HepG2 (cell line): ENCODE results near the gene MAGI1. TPM values are rescaled to one million over a fixed set of nuclear protein-coding genes. Genes with fewer than 3 reads are reported as not detected.
A peak's percentile ranks its signal among the peaks of the same experiment; 100 is the strongest.

Source experiments
- AHR ChIP-seq: IDR thresholded peaks from 2 replicates; pipeline ENCODE4 v1.6.1; 2018; ENCODE audit warnings: missing genetic modification reagents, missing compliant biosample characterization
- GMEB1 ChIP-seq: sonication (generic); formaldehyde crosslinking; IDR thresholded peaks from 2 replicates; pipeline ENCODE4 v1.5.1; 2020; ENCODE audit warnings: missing genetic modification reagents, mild to moderate bottlenecking, borderline replicate concordance
- HNF1B ChIP-seq: sonication (generic); formaldehyde crosslinking; IDR thresholded peaks from 2 replicates; pipeline ENCODE4 v1.5.1; 2020; ENCODE audit warnings: mild to moderate bottlenecking, moderate library complexity, missing genetic modification reagents
- IRX3 ChIP-seq: sonication (generic); formaldehyde crosslinking; IDR thresholded peaks from 2 replicates; pipeline ENCODE4 v1.8.1; 2023; ENCODE audit warnings: mild to moderate bottlenecking, low read depth, missing genetic modification reagents, borderline replicate concordance
- MAF1 ChIP-seq: sonication (generic); formaldehyde crosslinking; IDR thresholded peaks from 2 replicates; pipeline ENCODE4 v1.5.0; 2020; ENCODE audit warnings: missing genetic modification reagents, borderline replicate concordance
- MED1 ChIP-seq: sonication (generic); formaldehyde crosslinking; IDR thresholded peaks from 2 replicates; pipeline ENCODE4 v1.4.0; 2020; ENCODE audit warnings: missing genetic modification reagents
- NBN ChIP-seq: fragments of 450-650 bp; conservative IDR thresholded peaks from 2 replicates; pipeline ENCODE4 v1.6.1; 2017
- PITX1 ChIP-seq: sonication (generic); formaldehyde crosslinking; IDR thresholded peaks from 2 replicates; pipeline ENCODE4 v1.5.1; 2020; ENCODE audit warnings: mild to moderate bottlenecking, missing genetic modification reagents
- POLR2A ChIP-seq, 2 experiments: IDR thresholded peaks; 2 replicates each; pipeline ENCODE4 v1.6.1; 2011; ENCODE audit warnings: low read depth in 2 of 2, low read length in 2 of 2, mild to moderate bottlenecking in 1 of 2, moderate library complexity in 1 of 2; ENCODE audit not compliant: insufficient read depth in 1 of 2
- POLR2G ChIP-seq: fragments of 200-400 bp; formaldehyde crosslinking; IDR thresholded peaks from 2 replicates; pipeline ENCODE4 v1.6.1; 2018; ENCODE audit warnings: mild to moderate bottlenecking, low read depth, low read length, moderate library complexity
- PTBP1 ChIP-seq: fragments of 200-400 bp; formaldehyde crosslinking; IDR thresholded peaks from 2 replicates; pipeline ENCODE4 v1.6.1; 2018; ENCODE audit warnings: low read length, low read depth; ENCODE audit not compliant: poor library complexity, severe bottlenecking
- RELA ChIP-seq: sonication (generic); formaldehyde crosslinking; IDR thresholded peaks from 2 replicates; pipeline ENCODE4 v1.4.0; 2020; ENCODE audit warnings: missing genetic modification reagents
- SMYD3 ChIP-seq: sonication (generic); formaldehyde crosslinking; IDR thresholded peaks from 2 replicates; pipeline ENCODE4 v1.8.1; 2023; ENCODE audit warnings: mild to moderate bottlenecking, missing genetic modification reagents
- U2AF2 ChIP-seq: fragments of 200-400 bp; formaldehyde crosslinking; IDR thresholded peaks from 2 replicates; pipeline ENCODE4 v1.6.1; 2017; ENCODE audit warnings: low read depth, mild to moderate bottlenecking, low read length
- ZFP36L1 ChIP-seq: sonication (generic); formaldehyde crosslinking; IDR thresholded peaks from 2 replicates; pipeline ENCODE4 v1.8.0; 2022; ENCODE audit warnings: mild to moderate bottlenecking, missing genetic modification reagents, moderate library complexity
- ZNF138 ChIP-seq: sonication (generic); formaldehyde crosslinking; IDR thresholded peaks from 2 replicates; pipeline ENCODE4 v1.5.0; 2020; ENCODE audit warnings: mild to moderate bottlenecking, low read depth, missing genetic modification reagents
- ZNF230 ChIP-seq: sonication (generic); formaldehyde crosslinking; IDR thresholded peaks from 2 replicates; pipeline ENCODE4 v1.4.0; 2020; ENCODE audit warnings: mild to moderate bottlenecking, missing genetic modification reagents
- ZNF451 ChIP-seq: sonication (generic); formaldehyde crosslinking; IDR thresholded peaks from 2 replicates; pipeline ENCODE4 v1.5.0; 2020; ENCODE audit warnings: mild to moderate bottlenecking, missing genetic modification reagents
- ZNF562 ChIP-seq: sonication (generic); formaldehyde crosslinking; IDR thresholded peaks from 2 replicates; pipeline ENCODE4 v1.8.0; 2022; ENCODE audit warnings: missing genetic modification reagents, borderline replicate concordance
- ZNF644 ChIP-seq: IDR thresholded peaks from 2 replicates; pipeline ENCODE4 v1.6.1; 2016; ENCODE audit warnings: low read depth
- ZNF7 ChIP-seq: IDR thresholded peaks from 2 replicates; pipeline ENCODE4 v1.6.1; 2016; ENCODE audit warnings: missing biosample characterization, missing genetic modification reagents
- ZSCAN30 ChIP-seq: sonication (generic); formaldehyde crosslinking; IDR thresholded peaks from 2 replicates; pipeline ENCODE4 v1.5.0; 2020; ENCODE audit warnings: mild to moderate bottlenecking, missing genetic modification reagents
- polyA plus RNA-seq, 8 experiments: library from polyadenylated mRNA; depleted of rRNA in 3 of 8; stranded (reverse) in 7 of 8; unstranded in 1 of 8; fragments of >200 nt; fragmentation: Illumina TruSeq in 4 of 8; extraction: Trizol in 4 of 8; gene quantifications; 2 replicates each; pipeline versions ENCODE4 v1.2.1 to v1.2.3, GENCODE V29; 2011 to 2016; ENCODE audit warnings: low read depth in 4 of 8, missing spikeins in 1 of 8, mixed read lengths in 1 of 8; ENCODE audit not compliant: insufficient read depth in 1 of 8
- total RNA-seq, 5 experiments: library from RNA; depleted of rRNA; stranded (reverse); fragments of >200 nt; fragmentation: Illumina TruSeq; extraction: Trizol; gene quantifications; 2 replicates each; pipeline ENCODE4 v1.2.3, GENCODE V29; 2016; ENCODE audit warnings: low read depth in 1 of 5
- TF ChIP-seq, protein P1 (sequence below): sonication (generic); formaldehyde crosslinking; IDR thresholded peaks from 2 replicates; pipeline ENCODE4 v1.4.0; 2020; ENCODE audit warnings: missing genetic modification reagents, borderline replicate concordance
- TF ChIP-seq, protein P2 (sequence below): sonication (generic); formaldehyde crosslinking; IDR thresholded peaks from 2 replicates; pipeline ENCODE4 v1.4.0; 2020; ENCODE audit warnings: missing genetic modification reagents, low read depth, mild to moderate bottlenecking, borderline replicate concordance
- TF ChIP-seq, protein P3 (sequence below): sonication (generic); formaldehyde crosslinking; IDR thresholded peaks from 2 replicates; pipeline ENCODE4 v1.9.0; 2021; ENCODE audit warnings: missing genetic modification reagents, mild to moderate bottlenecking, borderline replicate concordance

MAGI1 gene
- total and polyA plus RNA-seq, 2 of the 13 experiments (the other 11 are each of a cell fraction or from before 2014, with no cell fraction given): 22.2 to 26.0 TPM

DNA sequence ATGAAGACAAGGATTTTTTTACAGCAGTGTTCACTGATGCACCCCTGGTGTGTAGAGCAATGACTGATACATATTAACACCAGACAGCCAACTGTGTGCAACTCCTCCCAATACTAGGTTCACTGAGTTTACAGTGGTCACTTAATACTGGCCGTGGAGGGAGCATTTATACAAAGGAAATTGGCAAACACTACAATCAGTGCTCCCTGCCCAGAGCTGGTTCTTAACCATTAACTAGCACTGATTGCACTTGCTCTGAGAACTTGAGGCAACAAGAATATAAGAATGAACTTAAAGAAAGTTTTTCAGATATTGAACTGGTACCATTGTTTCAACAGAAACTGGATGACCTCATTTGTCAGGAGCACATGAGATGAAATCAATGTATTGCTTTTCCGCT is 110.6 kb downstream of the MAGI1 start (continued):
- TF ChIP-seq PTBP1: no peak
- no peak for TF ChIP-seq ZSCAN30
- no peak for TF ChIP-seq GMEB1
- TF ChIP-seq POLR2A (IDR thresholded peaks at IDR 0.05; ENCODE audit: insufficient read depth in 1 of 2, low read depth in 2 of 2, low read length in 2 of 2): no peak
- TF ChIP-seq, protein P1, sequence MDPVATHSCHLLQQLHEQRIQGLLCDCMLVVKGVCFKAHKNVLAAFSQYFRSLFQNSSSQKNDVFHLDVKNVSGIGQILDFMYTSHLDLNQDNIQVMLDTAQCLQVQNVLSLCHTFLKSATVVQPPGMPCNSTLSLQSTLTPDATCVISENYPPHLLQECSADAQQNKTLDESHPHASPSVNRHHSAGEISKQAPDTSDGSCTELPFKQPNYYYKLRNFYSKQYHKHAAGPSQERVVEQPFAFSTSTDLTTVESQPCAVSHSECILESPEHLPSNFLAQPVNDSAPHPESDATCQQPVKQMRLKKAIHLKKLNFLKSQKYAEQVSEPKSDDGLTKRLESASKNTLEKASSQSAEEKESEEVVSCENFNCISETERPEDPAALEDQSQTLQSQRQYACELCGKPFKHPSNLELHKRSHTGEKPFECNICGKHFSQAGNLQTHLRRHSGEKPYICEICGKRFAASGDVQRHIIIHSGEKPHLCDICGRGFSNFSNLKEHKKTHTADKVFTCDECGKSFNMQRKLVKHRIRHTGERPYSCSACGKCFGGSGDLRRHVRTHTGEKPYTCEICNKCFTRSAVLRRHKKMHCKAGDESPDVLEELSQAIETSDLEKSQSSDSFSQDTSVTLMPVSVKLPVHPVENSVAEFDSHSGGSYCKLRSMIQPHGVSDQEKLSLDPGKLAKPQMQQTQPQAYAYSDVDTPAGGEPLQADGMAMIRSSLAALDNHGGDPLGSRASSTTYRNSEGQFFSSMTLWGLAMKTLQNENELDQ: no peak
- TF ChIP-seq PITX1: no peak
- TF ChIP-seq ZFP36L1 (CRISPR knock-in tag): no peak
- no peak for TF ChIP-seq U2AF2
- no peak for TF ChIP-seq ZNF562 (CRISPR knock-in tag)
- TF ChIP-seq, protein P2, sequence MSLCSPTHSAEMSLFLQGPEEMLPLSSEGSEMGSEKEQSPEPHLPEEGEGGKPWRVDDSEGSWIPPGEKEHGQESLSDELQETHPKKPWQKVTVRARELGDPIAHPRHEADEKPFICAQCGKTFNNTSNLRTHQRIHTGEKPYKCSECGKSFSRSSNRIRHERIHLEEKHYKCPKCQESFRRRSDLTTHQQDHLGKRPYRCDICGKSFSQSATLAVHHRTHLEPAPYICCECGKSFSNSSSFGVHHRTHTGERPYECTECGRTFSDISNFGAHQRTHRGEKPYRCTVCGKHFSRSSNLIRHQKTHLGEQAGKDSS (CRISPR knock-in tag): 0 out of 2 replicates have a peak, but pooled peaks have one; percentile 61
- TF ChIP-seq MAF1 (CRISPR knock-in tag): no peak
- TF ChIP-seq, protein P3, sequence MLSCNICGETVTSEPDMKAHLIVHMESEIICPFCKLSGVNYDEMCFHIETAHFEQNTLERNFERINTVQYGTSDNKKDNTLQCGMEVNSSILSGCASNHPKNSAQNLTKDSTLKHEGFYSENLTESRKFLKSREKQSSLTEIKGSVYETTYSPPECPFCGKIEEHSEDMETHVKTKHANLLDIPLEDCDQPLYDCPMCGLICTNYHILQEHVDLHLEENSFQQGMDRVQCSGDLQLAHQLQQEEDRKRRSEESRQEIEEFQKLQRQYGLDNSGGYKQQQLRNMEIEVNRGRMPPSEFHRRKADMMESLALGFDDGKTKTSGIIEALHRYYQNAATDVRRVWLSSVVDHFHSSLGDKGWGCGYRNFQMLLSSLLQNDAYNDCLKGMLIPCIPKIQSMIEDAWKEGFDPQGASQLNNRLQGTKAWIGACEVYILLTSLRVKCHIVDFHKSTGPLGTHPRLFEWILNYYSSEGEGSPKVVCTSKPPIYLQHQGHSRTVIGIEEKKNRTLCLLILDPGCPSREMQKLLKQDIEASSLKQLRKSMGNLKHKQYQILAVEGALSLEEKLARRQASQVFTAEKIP: no peak
- TF ChIP-seq HNF1B (CRISPR knock-in tag): no peak; the same call in 1 of the 2 replicates
- no peak for TF ChIP-seq ZNF230 (CRISPR knock-in tag)
- TF ChIP-seq ZNF7 (CRISPR knock-in tag): peak; percentile 85; the same call in 1 of the 2 replicates
- TF ChIP-seq POLR2G: no peak
- no peak for TF ChIP-seq MED1 (CRISPR knock-in tag)
- no peak for TF ChIP-seq AHR (CRISPR knock-in tag)
- TF ChIP-seq ZNF138 (CRISPR knock-in tag): no peak
- TF ChIP-seq ZNF644 (CRISPR knock-in tag): no peak
- no peak for TF ChIP-seq RELA (CRISPR knock-in tag)
- TF ChIP-seq ZNF451 (CRISPR knock-in tag): no peak
- no peak for TF ChIP-seq NBN
- no peak for TF ChIP-seq IRX3 (CRISPR knock-in tag)
- no peak for TF ChIP-seq SMYD3 (CRISPR knock-in tag)
